ENCODE data around the gene ZNF679. TPM values are rescaled to one million over a fixed set of nuclear protein-coding genes. Genes with fewer than 3 reads are reported as not detected.

The ZNF679 gene
- total RNA-seq, 1 donor from 2014 or later, result not detected

DNA sequence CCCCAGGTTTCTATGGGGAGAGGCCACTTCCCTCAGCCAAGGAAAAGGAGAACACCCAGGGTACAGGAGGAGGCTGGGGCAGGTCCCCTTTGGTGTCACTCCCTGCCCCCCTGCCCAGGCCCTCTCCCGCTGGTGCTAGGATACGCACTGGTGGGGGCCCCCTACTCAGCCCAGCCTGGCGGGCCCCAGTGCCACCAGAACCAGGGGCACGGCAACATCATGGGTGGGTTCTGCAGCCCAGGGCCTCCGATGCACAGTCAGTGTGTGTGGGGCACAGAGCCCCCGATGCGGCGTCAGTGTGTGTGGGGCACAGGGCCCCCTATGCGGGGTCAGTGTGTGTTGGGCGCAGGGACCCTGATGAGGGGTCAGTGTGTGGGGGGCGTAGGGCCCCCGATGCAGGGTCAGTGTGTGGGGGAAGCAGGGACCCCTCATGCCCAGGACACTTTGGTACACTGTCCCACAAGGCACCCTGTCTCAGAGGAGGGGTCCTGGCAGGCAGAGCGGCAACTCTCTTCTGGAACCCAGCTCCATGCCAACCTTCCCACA is 44.4 kb upstream of the ZNF679 start:
- intact Hi-C loops (cut with micrococcal nuclease), result loop anchor here (5.0 kb wide), 1 partner anchor 433 kb away; no protein-coding TSS in a partner anchor
- no peaks in the 10 kb centered on the region for H3K36me3 ChIP-seq
- H3K4me3 ChIP-seq, result no peak overlapping the region
- TF ChIP-seq, protein P1, sequence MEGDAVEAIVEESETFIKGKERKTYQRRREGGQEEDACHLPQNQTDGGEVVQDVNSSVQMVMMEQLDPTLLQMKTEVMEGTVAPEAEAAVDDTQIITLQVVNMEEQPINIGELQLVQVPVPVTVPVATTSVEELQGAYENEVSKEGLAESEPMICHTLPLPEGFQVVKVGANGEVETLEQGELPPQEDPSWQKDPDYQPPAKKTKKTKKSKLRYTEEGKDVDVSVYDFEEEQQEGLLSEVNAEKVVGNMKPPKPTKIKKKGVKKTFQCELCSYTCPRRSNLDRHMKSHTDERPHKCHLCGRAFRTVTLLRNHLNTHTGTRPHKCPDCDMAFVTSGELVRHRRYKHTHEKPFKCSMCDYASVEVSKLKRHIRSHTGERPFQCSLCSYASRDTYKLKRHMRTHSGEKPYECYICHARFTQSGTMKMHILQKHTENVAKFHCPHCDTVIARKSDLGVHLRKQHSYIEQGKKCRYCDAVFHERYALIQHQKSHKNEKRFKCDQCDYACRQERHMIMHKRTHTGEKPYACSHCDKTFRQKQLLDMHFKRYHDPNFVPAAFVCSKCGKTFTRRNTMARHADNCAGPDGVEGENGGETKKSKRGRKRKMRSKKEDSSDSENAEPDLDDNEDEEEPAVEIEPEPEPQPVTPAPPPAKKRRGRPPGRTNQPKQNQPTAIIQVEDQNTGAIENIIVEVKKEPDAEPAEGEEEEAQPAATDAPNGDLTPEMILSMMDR (IDR thresholded peaks at IDR 0.05; ENCODE audit: borderline replicate concordance), result no peak
- H3K9me3 ChIP-seq (replicated peaks), result peaks cover 27% of the 10 kb centered on the region
- H3K27ac ChIP-seq (replicated peaks), result no peak overlapping the region
- no peak for DNase-seq
- H3K4me1 ChIP-seq, result peaks cover 2% of the 10 kb centered on the region
- H3K27me3 ChIP-seq (ENCODE audit: low read depth), result peaks cover 40% of the 10 kb centered on the region

DNA sequence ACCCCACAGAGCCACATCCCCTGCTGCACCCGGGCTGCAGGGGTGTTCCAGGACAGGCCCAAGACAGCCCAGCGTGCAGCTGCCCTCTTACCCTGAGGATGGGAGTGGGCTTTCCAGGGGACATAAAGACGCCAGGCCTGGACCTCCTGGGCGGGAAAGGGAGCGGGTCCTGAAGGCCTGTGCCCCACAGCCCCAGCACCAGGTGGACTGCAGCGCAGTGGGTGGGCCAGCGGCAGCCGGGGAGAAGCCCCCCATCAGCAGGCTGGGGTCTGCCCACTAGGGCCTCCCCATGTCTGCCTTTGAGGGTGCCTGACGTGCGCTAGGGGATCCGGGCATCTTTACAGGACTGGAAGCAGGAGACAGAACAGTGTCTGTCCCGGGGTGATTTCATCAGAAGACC is 43.9 kb upstream of the ZNF679 start:
- DNase-seq, result no peak
- TF ChIP-seq, protein P1 (IDR thresholded peaks at IDR 0.05; ENCODE audit: borderline replicate concordance), result no peak
- H3K4me1 ChIP-seq, result peaks cover 2% of the 10 kb centered on the region
- no peak overlapping the region for H3K27ac ChIP-seq (replicated peaks)
- no peaks in the 10 kb centered on the region for H3K36me3 ChIP-seq
- H3K9me3 ChIP-seq (replicated peaks), result peaks cover 27% of the 10 kb centered on the region
- no peak overlapping the region for H3K4me3 ChIP-seq
- peaks cover 40% of the 10 kb centered on the region for H3K27me3 ChIP-seq (ENCODE audit: low read depth)
- intact Hi-C loops (cut with micrococcal nuclease), result loop anchor here (5.0 kb wide), 1 partner anchor 433 kb away; no protein-coding TSS in a partner anchor

DNA sequence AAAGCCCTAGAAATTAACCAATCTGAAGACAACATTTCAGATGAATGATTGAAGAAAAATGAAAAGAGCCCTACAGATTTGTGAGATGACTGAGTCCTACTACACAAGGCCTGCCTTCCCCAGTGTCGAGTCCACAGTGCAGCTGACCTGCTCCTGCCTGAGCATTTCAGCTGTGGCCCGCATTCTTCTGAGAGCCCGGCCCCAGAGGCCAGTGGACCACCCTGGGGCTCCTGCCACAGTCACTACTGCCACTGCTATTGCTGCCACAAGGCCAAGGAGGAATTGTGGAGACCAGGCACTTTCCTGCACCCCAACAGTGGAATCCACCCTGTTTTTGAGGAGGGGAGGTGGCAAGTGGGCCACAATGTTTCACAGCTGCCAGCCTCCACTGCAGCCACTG is 40.9 kb upstream of the ZNF679 start:
- Histone ChIP-seq H3K4me1 (peaks cover 2% of the 10 kb centered on the region), H3K4me3 (no peak overlapping the region), H3K9me3 (replicated peaks) (peaks cover 27% of the 10 kb centered on the region), H3K36me3 (no peaks in the 10 kb centered on the region), H3K27me3 (ENCODE audit: low read depth) (peaks cover 15% of the 10 kb centered on the region), H3K27ac (replicated peaks) (no peak overlapping the region)
- intact Hi-C loops (cut with micrococcal nuclease), result no loop called here
- TF ChIP-seq, protein P1 (IDR thresholded peaks at IDR 0.05; ENCODE audit: borderline replicate concordance), result no peak
- no peak for DNase-seq

DNA sequence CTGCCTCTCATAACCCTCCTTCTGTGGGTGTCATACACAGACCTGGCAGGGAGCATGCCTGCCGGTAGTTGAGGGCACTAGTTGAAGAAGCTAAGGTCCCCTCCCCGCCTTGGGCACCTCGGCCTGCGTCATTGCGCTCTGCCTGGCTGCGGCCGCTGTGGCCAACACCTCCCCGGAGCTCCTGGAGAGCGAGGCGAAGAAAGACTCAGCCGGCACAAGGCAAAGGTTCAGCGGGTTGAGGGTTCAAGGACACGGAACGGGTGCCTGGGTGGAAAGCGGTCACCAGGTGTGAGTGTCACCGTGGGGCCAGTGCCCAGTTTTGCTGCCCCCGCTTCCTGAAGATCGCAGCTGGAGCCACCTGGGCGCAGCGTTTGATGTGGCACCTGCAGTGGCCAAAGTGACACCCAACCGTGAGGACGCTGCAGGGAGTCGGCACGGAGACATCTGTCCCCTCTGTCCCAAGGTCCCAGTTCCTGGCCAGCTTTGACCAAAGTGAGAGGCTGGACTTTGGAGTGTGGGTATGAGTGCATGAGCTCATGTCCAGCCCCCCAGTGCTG is 36.0 kb upstream of the ZNF679 start:
- H3K27me3 ChIP-seq (ENCODE audit: low read depth), result no peaks in the 10 kb centered on the region
- H3K4me3 ChIP-seq, result no peak overlapping the region
- H3K36me3 ChIP-seq, result no peaks in the 10 kb centered on the region
- peaks cover 25% of the 10 kb centered on the region for H3K9me3 ChIP-seq (replicated peaks)
- no peak for DNase-seq
- no peaks in the 10 kb centered on the region for H3K4me1 ChIP-seq
- TF ChIP-seq, protein P1 (IDR thresholded peaks at IDR 0.05; ENCODE audit: borderline replicate concordance), result no peak
- intact Hi-C loops (cut with micrococcal nuclease), result no loop called here
- H3K27ac ChIP-seq (replicated peaks), result no peak overlapping the region

DNA sequence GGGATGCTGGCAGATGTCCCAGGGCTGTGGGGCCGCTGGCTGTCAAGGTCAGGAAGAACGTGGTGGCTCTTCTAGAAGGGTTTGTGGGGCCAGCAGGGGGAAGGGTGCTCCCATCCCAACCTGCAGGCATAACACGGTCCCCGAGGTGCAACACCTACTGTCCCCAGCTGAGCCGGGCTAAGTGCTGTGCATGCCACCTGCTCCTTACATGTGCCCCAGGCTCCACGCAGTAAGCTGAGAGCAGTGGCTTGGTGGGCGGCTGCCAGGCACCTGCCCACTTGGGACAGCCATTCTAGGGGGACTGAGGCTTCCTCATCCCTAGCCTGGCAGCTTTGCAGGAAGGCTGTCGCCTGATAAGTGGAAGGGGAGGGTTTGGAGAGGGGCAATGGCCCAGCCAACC is 35.5 kb upstream of the ZNF679 start:
- Histone ChIP-seq H3K36me3 (no peaks in the 10 kb centered on the region), H3K27me3 (ENCODE audit: low read depth) (no peaks in the 10 kb centered on the region), H3K9me3 (replicated peaks) (peaks cover 19% of the 10 kb centered on the region), H3K4me1 (no peaks in the 10 kb centered on the region), H3K27ac (replicated peaks) (no peak overlapping the region), H3K4me3 (no peak overlapping the region)
- no peak for DNase-seq
- intact Hi-C loops (cut with micrococcal nuclease), result no loop called here
- TF ChIP-seq, protein P1 (IDR thresholded peaks at IDR 0.05; ENCODE audit: borderline replicate concordance), result no peak

All from left ventricle myocardium inferior (tissue), 1 donor.